ENCODE measurements around the gene GNAT2.

GNAT2 gene

GRCh38 chr1:109627692-109628399, 8.4 kb upstream of the GNAT2 start:
- DNase-seq (ENCODE audit: low read depth in 2 of 2): no peak

DNA sequence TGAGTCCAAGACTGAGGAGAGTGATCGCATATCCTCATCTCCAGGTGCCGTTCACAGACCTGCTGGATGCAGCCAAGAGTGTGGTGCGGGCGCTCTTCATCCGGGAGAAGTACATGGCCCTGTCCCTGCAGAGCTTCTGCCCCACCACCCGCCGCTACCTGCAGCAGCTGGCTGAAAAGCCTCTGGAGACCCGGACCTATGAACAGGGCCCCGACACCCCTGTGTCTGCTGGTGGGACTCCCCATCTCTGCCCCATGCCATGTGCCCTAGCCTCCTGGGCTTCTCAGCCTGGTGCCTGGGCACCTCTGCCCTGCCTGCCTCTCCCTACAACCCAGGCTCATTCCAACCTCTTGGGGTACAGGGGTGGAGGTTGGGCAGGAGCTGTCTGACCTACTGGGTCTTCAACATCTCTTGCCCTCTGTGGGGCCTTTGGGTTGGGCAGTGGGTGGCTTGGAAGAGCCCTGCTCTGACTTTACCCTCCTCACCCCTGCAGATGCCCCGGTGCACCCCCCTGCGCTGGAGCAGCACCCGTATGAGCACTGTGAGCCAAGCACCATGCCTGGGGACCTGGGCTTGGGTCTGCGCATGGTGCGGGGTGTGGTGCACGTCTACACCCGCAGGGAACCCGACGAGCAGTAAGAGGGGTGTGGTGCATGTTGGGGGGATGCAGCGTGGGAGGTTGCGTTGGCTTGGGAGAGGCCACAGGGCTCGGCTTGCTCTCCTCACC, 7.4 kb upstream of the GNAT2 start:
- DNase-seq (ENCODE audit: low read depth in 2 of 2): no peak

DNA sequence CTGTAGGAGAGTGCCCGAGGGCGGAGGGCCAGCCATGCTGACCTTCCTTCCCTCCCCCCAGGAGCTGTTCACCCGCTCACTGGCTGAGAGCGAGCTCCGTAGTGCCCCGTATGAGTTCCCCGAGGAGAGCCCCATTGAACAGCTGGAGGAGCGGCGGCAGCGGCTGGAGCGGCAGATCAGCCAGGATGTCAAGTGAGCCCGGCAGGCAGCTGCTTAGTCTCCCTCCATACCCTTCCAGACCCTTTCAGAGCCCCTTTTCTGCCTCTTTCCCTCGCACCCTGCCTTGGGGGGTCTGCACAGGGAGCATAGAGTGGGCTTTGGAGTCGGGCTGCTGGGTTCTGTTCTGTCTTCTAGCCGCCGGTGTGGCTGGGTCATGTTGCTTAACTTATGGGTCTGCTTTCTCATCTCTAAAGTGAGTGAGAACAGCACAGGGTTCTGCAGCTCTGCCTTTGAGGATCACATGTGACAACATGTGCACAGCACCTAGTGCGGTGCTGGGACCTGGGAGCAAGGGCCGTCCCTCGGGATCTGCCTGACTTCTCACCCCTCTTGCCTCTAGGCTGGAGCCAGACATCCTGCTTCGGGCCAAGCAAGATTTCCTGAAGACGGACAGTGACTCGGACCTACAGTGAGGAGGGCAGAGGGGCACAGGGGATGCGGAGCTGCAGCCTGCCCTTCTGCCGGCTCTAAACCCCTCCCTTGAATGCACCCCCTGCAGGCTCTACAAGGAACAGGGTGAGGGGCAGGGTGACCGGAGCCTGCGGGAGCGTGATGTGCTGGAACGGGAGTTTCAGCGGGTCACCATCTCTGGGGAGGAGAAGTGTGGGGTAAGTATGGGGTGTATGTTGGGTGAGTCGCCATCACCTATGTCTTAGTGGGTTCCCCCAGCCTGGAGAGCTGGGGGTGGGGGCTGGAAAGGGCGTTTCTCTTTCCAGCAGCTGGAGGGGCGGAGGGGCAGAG, 6.5 kb upstream of the GNAT2 start:
- DNase-seq (ENCODE audit: low read depth in 2 of 2): no peak

- no peak for DNase-seq (ENCODE audit: low read depth in 2 of 2)
Measured at GRCh38 chr1:109625176-109625575, 5.8 kb upstream of the GNAT2 start.

GRCh38 chr1:109624201-109625010, 5.0 kb upstream of the GNAT2 start:
- DNase-seq (ENCODE audit: low read depth in 2 of 2): no peak

DNA sequence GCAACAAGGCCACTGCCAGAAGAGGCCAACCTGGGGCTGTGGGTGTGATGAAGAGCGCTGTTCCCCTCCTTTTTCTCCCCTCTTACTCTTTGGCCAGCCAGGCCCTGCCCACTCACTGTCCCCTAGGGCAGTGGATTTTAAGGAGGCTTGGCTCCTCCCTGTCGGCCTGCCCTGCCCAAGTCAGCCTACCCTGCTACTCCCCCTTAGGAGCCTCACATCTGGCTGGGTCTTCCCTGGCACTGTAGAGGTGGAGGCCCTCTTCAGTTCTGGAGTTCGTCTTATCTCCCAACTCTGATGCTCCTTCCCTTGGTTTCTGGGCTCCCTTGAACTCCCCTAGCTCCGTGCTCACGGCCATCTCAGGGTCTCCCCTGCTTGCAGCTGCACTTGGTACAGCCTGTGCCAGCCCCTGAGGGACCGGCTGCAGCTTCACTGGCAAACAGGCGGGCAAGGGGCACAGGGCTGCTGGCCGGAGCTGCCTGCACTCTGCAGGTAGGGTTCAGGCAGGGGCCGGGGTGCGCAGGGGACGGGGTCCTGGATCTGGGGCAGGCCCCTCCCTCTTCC, 4.3 kb upstream of the GNAT2 start:
- no peak for DNase-seq (ENCODE audit: low read depth in 2 of 2)

- no peak for DNase-seq (ENCODE audit: low read depth in 2 of 2)
Measured at GRCh38 chr1:109622895-109623294, 3.5 kb upstream of the GNAT2 start.

DNA sequence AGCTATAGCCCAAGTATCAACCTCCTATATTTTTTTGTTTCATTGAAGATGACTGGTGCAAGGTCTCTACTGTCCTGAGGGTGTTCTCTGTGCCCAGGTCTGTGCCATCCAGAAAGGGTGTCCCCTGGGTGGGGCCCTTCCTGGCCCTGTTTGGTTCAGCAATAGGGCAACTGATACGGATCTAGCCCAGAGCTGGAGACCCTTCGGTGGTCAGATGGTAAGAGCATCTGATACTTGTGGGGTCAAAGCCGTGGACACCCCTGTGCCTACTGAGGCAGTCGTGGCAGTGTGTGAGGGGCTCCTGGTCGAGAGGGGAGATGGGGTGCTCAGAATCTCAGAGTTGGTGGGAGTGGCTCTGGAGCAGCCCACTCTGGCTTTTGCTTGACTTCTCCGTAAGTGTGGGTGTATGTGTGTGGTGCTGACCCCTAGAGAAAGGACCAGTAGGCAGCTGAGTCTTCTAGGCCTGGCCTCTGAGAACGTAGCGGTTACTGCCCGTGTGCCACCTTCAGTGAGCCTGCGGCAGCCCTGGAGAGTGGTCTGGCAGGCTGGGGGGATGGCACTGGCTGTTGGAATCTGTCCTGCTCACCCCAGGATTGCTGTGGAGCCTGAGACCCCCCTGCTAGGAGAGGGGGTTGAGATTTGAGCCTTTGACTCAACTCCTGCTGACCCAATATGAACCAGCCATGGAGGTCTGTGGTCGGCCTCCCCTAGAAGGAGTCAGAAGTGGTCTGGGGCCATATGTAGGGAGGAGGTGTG, 2.9 kb upstream of the GNAT2 start:
- no peak for DNase-seq (ENCODE audit: low read depth in 2 of 2)

- no peak for DNase-seq (ENCODE audit: low read depth in 2 of 2)
Measured at GRCh38 chr1:109621379-109622136, 2.1 kb upstream of the GNAT2 start.

DNA sequence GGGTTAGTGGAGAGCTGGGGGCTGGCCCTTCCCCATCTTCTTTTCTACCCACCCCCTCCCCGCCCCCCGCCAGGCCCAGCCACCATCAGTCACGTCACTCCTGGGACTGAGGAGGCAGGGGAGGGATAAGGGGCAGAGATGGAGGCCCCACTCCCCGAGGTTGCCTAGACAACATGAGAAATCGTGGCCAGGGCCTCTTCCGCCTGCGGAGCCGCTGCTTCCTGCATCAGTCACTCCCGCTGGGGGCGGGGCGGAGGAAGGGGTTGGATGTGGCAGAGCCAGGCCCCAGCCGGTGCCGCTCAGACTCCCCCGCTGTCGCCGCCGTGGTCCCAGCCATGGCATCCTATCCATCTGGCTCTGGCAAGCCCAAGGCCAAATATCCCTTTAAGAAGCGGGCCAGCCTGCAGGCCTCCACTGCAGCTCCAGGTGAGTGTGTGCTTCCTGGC, 1.4 kb upstream of the GNAT2 start:
- DNase-seq (ENCODE audit: low read depth in 2 of 2): peak; percentile 90 to 94

DNA sequence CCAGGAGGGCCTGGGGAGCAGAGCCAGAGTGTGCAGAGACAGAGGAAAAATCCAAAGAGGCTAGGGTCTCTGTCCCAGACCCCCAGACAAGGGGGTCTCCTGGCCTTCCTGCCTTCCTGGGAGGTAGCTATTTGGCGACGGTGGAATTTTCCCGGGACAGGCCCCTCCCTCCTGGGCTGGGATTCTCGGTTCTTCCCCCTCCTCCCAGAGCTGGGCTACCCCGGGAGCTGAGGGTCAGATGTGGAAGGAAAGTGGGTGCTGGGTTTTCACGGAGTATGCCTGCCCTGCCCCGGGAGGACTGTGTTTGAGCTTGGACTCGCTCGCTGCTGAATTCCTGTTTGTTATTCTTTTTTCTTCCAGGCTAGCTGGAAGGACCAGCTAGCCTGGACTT, 980 bp upstream of the GNAT2 start:
- DNase-seq (ENCODE audit: low read depth in 2 of 2): no peak

DNA sequence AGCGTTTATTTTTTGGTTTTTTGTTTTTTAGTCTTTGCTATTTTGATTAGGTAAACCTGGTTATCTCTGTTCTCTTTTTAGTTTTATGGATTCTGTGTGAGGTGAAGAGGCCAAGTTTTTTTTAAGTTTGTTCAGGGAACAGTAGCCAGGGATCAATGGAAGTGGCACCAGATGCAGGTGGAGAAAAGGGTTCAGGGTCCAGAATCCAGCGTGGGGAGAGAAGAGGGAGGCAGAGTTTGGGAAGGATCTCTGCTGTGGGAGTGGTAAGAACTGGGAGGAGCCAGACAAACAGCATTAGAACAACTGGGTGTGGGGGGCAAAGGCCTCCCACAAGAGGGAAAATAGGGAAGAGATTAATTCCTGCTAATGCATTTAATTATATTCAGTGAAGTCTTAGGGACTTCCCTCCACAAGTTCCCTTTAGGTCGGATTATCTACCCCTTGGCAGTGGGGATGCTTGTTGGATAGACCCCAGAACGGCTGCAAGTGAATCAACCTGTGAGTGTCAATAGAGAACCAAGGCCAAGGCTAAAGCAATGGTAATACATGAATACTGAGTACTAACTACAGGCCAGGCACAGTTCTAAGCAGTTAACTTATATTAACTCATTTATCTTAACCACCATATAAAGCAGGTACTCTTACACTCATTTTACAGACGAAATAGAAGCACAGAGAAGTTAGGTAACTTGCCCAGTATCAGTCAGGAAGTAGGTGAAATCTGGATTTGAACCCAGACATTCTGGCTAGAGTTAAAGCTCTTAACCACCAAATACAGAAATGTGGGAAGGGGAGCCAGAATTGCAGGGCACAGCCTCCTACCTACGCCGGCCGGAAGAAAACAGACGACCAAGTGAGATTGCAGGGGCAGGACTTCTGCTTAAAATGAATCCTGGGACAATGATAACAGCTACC, 498 bp downstream of the GNAT2 start:
- no peak for DNase-seq (ENCODE audit: low read depth in 2 of 2)

GRCh38 chr1:109617291-109617801, 2.1 kb downstream of the GNAT2 start:
- DNase-seq (ENCODE audit: low read depth in 2 of 2): no peak

GRCh38 chr1:109616391-109616790, 3.0 kb downstream of the GNAT2 start:
- DNase-seq (ENCODE audit: low read depth in 2 of 2): no peak

GRCh38 chr1:109615879-109616278, 3.5 kb downstream of the GNAT2 start:
- no peak for DNase-seq (ENCODE audit: low read depth in 2 of 2)

GRCh38 chr1:109613361-109614147, 5.9 kb downstream of the GNAT2 start:
- DNase-seq (ENCODE audit: low read depth in 2 of 2): no peak

DNA sequence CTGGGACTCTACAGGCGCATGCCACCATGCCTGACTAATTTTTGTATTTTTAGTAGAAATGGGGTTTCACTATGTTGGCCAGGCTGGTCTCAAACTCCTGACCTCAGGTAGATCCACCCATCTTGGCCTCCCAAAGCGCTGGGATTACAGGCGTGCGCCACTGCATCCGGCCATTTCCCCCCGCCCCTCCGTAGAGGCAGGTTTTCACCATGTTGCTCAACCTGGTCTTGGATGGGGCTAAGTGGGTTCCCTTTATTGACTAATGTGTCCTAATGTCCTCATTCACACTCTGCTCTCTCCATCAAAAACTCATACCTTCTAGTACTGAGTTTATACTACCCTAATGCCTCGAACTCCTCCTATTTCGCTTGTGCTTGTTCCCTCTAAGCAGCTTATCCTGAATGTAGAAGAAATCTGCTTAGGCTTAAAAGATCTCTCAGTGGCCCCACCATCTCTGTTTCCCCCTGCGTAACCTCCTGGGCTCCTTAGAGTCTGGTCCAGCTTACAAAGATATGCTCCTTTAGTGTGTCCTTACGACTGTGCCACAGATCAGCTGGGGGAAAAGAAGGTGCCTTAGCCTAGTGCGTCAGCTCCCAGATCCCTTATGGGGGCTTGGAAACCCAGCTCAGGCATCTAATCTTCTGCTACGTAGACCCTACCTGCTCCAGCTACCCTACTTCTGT, 8.0 kb downstream of the GNAT2 start:
- no peak for DNase-seq (ENCODE audit: low read depth in 2 of 2)

Measured in stimulated activated CD8-positive, alpha-beta memory T cell treated with anti-CD3 and anti-CD28 coated beads, Interleukin-2, amount 100 ng/mL, for 1 hour (primary cell).